Sigmoid colon (tissue), 7 donors: Measurements from ENCODE around the gene BTG2. TPM values are rescaled to one million over a fixed set of nuclear protein-coding genes. Genes with fewer than 3 reads are reported as not detected.

Experiments used
- DNase-seq: peaks from one replicate; pipeline ENCODE4 v3.0.0-alpha.2; 2019
- H3K27ac ChIP-seq, 4 donors: fragments of 200-600 bp; sonication (generic); one replicate each; pipeline ENCODE4 v1.5.1; 2016 to 2019; ENCODE audit warnings: mild to moderate bottlenecking in 1 of 4
- H3K27me3 ChIP-seq, 3 donors: fragments of 200-600 bp; sonication (generic); one replicate each; pipeline ENCODE4 v1.5.1; 2019; ENCODE audit warnings: mild to moderate bottlenecking in 1 of 3
- H3K36me3 ChIP-seq, 4 donors: fragments of 200-600 bp; sonication (generic); one replicate each; pipeline ENCODE4 v1.5.1; 2016 to 2019
- H3K4me1 ChIP-seq, 4 donors: fragments of 200-600 bp; sonication (generic); one replicate each; pipeline ENCODE4 v1.5.1; 2017 to 2019
- H3K4me3 ChIP-seq, 4 donors: fragments of 200-600 bp; sonication (generic); one replicate each; pipeline ENCODE4 v1.5.1; 2017 to 2019; ENCODE audit warnings: mild to moderate bottlenecking in 2 of 4, moderate library complexity in 1 of 4
- H3K9me3 ChIP-seq, 4 donors: fragments of 200-600 bp in 3 of 4; sonication (generic) in 3 of 4; one replicate each; pipeline versions ENCODE4 v1.5.1 to v1.6.1; 2013 to 2019
- EP300 ChIP-seq, 4 donors: sonication (generic); formaldehyde crosslinking; IDR thresholded peaks; one replicate each; pipeline ENCODE4 v1.6.1; 2017; ENCODE audit warnings: antibody characterized with exemption in 4 of 4
- POLR2A ChIP-seq, 2 donors: fragments of 450-650 bp; IDR thresholded peaks; one replicate each; pipeline ENCODE4 v1.6.1; 2016; ENCODE audit warnings: antibody characterized with exemption in 2 of 2, mild to moderate bottlenecking in 2 of 2, moderate library complexity in 2 of 2
- POLR2AphosphoS5 ChIP-seq, 4 donors: sonication (generic); formaldehyde crosslinking; IDR thresholded peaks; one replicate each; pipeline ENCODE4 v1.6.1; 2017; ENCODE audit warnings: antibody characterized with exemption in 4 of 4
- WGBS, 2 donors: extraction: QIAGEN DNeasy Blood & Tissue Kit; methylation state at CpG; one replicate each; pipeline ENCODE4 v1.1.7; 2013; 5-methylcytosine and 5-hydroxymethylcytosine counted together
- intact Hi-C: fragments of 100-400 bp; cut with DNase I; formaldehyde crosslinking; loops from one replicate; pipeline ENCODE4 v1.15.1; 2023
- polyA plus RNA-seq, 3 donors: library from polyadenylated mRNA; stranded (reverse); fragments of 200-250 nt; gene quantifications; one replicate each; pipeline ENCODE4 v1.2.3, GENCODE V29; 2013
- total RNA-seq, 4 donors: library from RNA; depleted of rRNA; stranded (reverse); fragments of >200 nt; gene quantifications; one replicate each; pipeline ENCODE4 v1.1.0, GENCODE V29; 2016
- TF ChIP-seq, protein P1 (sequence below), 4 experiments: fragments of 450-650 bp in 3 of 4; fragments of 200-600 bp in 1 of 4; IDR thresholded peaks; one replicate each; pipeline ENCODE4 v1.5.1; 2016 to 2019; ENCODE audit warnings: antibody characterized with exemption in 4 of 4, mild to moderate bottlenecking in 3 of 4, moderate library complexity in 2 of 4
- donor health status: healthy with polysubstance abuse.
- donor health status: Bipolar disorder and iron deficiency.
- donor health status: healthy.

The BTG2 gene
- total and polyA plus RNA-seq, 7 donors, result 37.2 to 397 (median 81.0) TPM

DNA sequence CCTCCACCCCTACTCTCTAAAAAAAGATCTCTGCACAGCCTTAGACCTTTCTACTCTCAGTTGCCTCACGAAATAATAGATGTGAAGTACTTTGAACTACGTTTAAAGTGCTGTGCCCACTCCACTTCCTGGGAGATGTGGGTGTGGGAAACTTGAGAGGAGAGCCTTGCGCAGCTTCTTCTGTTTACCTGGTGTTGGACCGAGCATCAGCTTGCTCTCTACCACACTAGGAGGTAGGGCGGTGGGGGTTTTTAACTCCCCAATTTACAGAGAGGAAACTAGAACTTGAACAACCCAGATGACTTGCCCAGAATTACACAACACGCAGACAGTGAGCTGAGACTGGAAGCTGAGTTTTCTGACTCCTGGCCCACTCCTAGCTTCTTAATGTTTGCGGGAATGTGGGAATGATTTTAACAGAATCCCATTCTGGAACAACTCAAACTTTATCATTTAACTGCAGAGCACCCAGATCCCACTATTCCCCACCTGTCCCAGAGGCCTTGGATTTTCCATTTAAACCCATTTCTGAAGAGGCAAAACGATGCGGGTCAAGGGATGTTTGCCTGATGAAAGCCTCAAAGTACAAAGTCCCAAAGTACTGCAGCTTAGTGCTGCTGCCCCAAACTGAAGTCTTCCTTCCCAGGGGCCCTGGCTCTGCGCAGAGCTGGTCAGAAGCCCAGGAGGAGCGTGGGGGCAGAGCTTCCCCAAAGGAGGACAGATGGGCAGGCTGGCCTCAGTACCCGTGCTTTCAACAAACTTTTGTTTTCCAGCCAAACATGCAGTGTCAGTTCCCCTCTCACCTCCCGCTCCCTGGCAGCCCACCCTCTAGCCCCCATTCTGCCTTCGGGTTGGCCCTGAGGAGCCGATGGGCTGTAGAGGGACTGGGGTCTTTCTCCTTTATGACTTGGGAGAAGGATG is 19.0 kb downstream of the BTG2 start:
- Histone ChIP-seq H3K36me3 (no peaks in the 10 kb centered on the region), H3K27ac (peak overlapping the region; percentile 49 to 95 (median 90)), H3K9me3 (no peaks in the 10 kb centered on the region), H3K27me3 (no peaks in the 10 kb centered on the region), H3K4me3 (no peak overlapping the region), H3K4me1 (peaks cover 0 to 58% (median 44%) of the 10 kb centered on the region in 4 donors)
- peak; percentile 69 for DNase-seq
- 38 to 41% methylated on average over 15 of the region's 15 CpGs for WGBS, 2 donors
- intact Hi-C loops, result no loop called here
- TF ChIP-seq POLR2AphosphoS5 (IDR thresholded peaks at IDR 0.05) (peak in 1 of 4 donors; percentile 6), POLR2A (IDR thresholded peaks at IDR 0.05) (no peak)

DNA sequence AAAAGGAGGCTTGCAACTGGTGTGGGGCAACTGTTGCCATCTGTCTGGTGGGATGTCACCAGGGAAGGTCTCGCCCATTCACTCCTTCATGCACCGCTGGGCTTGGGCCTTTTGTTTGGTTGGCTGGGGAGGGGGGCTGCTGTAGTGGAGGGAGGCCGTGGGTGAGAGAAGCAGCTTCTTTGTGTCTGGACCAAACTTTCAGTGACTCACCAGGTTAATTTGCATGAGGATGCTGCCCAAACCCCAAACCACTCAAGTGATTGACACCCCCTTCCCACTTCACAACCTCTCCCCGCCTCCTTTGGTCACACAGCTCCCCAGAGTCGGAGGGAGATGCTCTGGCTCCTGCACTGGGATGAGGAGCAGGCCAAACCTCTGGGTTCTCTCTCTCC is 19.7 kb downstream of the BTG2 start:
- no peaks in the 10 kb centered on the region for H3K36me3 ChIP-seq

DNA sequence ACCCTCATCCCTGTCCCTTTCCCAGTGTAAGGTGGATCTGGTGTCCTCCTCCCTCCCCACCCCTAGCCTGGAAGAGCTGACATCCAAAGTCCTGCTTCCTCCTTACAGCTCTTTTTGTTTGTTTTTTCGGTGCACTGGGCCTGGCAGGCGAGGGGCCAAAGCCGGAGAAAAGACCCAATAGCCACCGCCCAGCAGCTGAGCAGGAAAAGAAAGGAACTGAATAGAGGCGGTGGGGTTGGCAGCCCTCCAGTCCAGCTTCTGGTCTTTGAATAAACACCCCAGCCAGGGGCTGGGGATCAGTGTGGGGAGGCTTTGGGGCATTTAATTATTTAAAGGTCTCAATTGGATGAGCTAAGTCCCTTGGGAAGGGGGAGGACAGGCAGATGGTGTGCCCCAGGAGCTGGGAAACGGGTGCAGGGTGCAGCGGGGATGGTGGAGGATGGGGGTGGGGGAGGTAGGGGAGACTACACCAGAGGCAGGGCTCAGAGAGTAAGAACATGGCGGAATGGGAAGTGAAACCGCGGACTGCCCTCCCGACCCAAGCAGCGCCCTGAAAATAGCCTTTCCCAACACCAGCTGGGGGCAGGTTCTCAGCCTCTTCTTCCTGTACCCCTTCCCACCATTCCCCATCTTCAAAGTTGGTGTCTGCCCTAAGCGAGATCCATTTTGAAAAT is 20.2 kb downstream of the BTG2 start:
- Histone ChIP-seq H3K9me3 (no peaks in the 10 kb centered on the region), H3K27ac (peak overlapping the region; percentile 49 to 95 (median 90)), H3K27me3 (no peaks in the 10 kb centered on the region), H3K36me3 (no peaks in the 10 kb centered on the region), H3K4me3 (no peak overlapping the region), H3K4me1 (peaks cover 0 to 58% (median 44%) of the 10 kb centered on the region in 4 donors)
- DNase-seq, result peak; percentile 86
- TF ChIP-seq POLR2AphosphoS5 (IDR thresholded peaks at IDR 0.05), result no peak
- no peak for TF ChIP-seq EP300 (IDR thresholded peaks at IDR 0.05)
- no peak for TF ChIP-seq POLR2A (IDR thresholded peaks at IDR 0.05)
- TF ChIP-seq, protein P1, sequence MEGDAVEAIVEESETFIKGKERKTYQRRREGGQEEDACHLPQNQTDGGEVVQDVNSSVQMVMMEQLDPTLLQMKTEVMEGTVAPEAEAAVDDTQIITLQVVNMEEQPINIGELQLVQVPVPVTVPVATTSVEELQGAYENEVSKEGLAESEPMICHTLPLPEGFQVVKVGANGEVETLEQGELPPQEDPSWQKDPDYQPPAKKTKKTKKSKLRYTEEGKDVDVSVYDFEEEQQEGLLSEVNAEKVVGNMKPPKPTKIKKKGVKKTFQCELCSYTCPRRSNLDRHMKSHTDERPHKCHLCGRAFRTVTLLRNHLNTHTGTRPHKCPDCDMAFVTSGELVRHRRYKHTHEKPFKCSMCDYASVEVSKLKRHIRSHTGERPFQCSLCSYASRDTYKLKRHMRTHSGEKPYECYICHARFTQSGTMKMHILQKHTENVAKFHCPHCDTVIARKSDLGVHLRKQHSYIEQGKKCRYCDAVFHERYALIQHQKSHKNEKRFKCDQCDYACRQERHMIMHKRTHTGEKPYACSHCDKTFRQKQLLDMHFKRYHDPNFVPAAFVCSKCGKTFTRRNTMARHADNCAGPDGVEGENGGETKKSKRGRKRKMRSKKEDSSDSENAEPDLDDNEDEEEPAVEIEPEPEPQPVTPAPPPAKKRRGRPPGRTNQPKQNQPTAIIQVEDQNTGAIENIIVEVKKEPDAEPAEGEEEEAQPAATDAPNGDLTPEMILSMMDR (IDR thresholded peaks at IDR 0.05), result no peak
- intact Hi-C loops, result no loop called here
- WGBS, 2 donors, result 18 to 33% methylated on average over 13 of the region's 13 CpGs

More for the DNA sequence above, 19.7 kb downstream of the BTG2 start:
- Histone ChIP-seq H3K4me3 (no peak overlapping the region), H3K4me1 (peaks cover 0 to 58% (median 44%) of the 10 kb centered on the region in 4 donors), H3K9me3 (no peaks in the 10 kb centered on the region), H3K27me3 (no peaks in the 10 kb centered on the region), H3K27ac (peak overlapping the region; percentile 49 to 95 (median 90))
- 23 to 37% methylated on average over 5 of the region's 5 CpGs for WGBS, 2 donors
- intact Hi-C loops, result no loop called here
- no peak for TF ChIP-seq POLR2AphosphoS5 (IDR thresholded peaks at IDR 0.05)
- no peak for DNase-seq

GRCh38 chr1:203326830-203327683 is 21.7 kb downstream of the BTG2 start:
- intact Hi-C loops, result loop anchor here (1.0 kb wide), 1 partner anchor 54 kb away; no protein-coding TSS in a partner anchor

More at GRCh38 chr1:203326830-203327683, 21.7 kb downstream of the BTG2 start:
- H3K4me1 ChIP-seq, result peaks cover 0 to 49% (median 38%) of the 10 kb centered on the region in 4 donors
- peak overlapping the region; percentile 87 to 95 (median 94) for H3K27ac ChIP-seq
- TF ChIP-seq, protein P1 (IDR thresholded peaks at IDR 0.05), result no peak
- no peak for TF ChIP-seq EP300 (IDR thresholded peaks at IDR 0.05)
- TF ChIP-seq POLR2AphosphoS5 (IDR thresholded peaks at IDR 0.05), result peak; percentile 89 to 96 (median 91)
- TF ChIP-seq POLR2A (IDR thresholded peaks at IDR 0.05), result peak; percentile 53 to 88
- peak; percentile 97 for DNase-seq
- H3K9me3 ChIP-seq, result no peaks in the 10 kb centered on the region
- H3K36me3 ChIP-seq, result no peaks in the 10 kb centered on the region
- H3K4me3 ChIP-seq, result peak overlapping the region; percentile 29 to 57 (median 54)
- WGBS, 2 donors, result 2 to 4% methylated on average over 49 of the region's 49 CpGs
- no peaks in the 10 kb centered on the region for H3K27me3 ChIP-seq
